Measurements from ENCODE around the gene RBM19.
"Not testable (repeated sequence)": the region's sequence is repeated elsewhere in the genome, so short reads cannot be mapped to it uniquely, and the experiment has no call there.

Gene RBM19

DNA sequence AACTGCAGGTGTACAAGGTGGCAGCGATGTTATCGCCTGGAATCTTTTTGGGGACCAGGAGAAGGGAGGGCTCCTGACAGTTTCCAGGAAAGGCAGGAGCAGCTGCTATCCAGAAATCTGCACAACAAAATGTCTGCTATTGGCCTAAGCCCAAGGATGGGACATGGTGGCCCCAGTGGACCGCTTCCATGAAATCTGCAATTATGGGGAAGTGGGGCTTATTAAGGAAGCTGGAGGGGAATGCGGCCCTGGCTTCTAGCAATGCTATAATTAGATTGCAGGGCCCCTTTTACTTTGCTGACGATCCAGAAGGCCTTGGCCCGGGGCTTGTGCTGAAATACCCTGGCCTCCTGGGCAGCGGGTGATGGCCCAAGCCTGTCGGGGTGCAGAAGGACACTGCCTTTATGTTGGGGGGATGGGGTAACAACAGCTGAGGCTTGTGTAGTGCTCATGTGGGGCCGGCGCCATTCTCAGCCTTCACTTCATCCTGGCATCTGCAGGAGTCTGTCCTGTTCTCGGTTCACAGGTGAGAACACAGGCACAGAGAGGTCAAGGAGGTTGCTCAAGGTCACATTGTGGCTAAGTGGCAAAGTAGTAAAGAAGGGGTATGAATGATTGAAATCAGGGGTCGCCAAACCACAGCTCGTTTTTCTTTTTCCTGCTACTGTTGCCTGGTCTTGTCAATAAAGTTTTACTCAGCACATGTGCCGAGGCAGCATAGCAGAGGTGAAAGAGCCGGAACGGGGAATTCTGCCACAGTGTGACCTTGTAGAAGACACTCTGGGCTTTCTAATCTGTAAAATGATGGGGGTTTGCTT is 153.5 kb downstream of the RBM19 start:
- no peak overlapping the region for H3K27ac ChIP-seq (ENCODE audit: low read depth in 2 of 2, low read length in 2 of 2)
- no peaks in the 10 kb centered on the region for H3K4me1 ChIP-seq (ENCODE audit: control insufficient read depth in 2 of 2, insufficient read depth in 2 of 2, low read length in 2 of 2)
- peaks cover 0 to 4% of the 10 kb centered on the region in 2 donors for H3K9me3 ChIP-seq (ENCODE audit: control insufficient read depth in 2 of 2, low read length in 2 of 2)
- H3K4me3 ChIP-seq (ENCODE audit: low read length in 2 of 2) = no peak overlapping the region
- H3K27me3 ChIP-seq (ENCODE audit: control insufficient read depth in 2 of 2, insufficient read depth in 2 of 2, low read length in 2 of 2) = no peaks in the 10 kb centered on the region
- no peak overlapping the region for H3K9ac ChIP-seq (ENCODE audit: low read depth in 1 of 2, low read length in 2 of 2)
- peaks cover 0 to 3% of the 10 kb centered on the region in 2 donors for H3K36me3 ChIP-seq (ENCODE audit: control insufficient read depth in 2 of 2, insufficient read depth in 2 of 2, low read length in 2 of 2)

DNA sequence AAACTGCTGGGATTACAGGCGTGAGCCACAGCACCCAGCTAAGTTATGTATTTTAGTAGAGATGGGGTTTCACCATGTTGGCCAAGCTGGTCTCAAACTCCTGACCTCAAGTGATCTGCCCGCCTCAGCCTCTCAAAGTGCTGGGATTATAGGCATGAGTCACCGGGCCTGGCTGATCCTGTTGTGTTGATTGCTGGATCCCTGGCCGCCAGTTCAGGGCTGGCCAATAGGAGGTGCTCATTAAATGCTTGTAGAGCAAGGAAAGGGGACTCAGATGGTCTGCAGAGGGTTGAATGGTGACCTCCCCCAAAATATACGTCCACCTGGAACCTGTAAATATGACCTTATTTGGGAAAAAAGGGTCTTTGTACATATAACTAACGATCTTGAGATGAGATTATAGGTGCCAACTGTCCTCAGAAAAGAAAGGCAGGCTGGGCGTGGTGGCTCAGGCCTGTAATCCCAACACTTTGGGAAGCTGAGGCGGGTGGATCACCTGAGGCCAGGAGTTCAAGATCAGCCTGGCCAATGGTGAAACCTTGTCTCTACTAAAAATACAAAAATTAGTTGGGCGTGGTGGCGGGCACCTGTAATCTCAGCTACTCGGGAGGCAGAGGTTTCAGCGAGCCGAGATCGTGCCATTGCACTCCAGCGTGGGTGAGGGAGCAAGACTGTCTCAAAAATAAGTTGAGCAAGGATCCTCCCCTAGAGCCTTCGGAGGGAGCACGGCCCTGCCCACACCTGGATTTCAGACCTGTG is 156.5 kb downstream of the RBM19 start:
- H3K9me3 ChIP-seq (ENCODE audit: control insufficient read depth in 2 of 2, low read length in 2 of 2); H3K4me3 ChIP-seq (ENCODE audit: low read length in 2 of 2); H3K9ac ChIP-seq (ENCODE audit: low read depth in 1 of 2, low read length in 2 of 2); H3K27me3 ChIP-seq (ENCODE audit: control insufficient read depth in 2 of 2, insufficient read depth in 2 of 2, low read length in 2 of 2); H3K4me1 ChIP-seq (ENCODE audit: control insufficient read depth in 2 of 2, insufficient read depth in 2 of 2, low read length in 2 of 2); H3K27ac ChIP-seq (ENCODE audit: low read depth in 2 of 2, low read length in 2 of 2); H3K36me3 ChIP-seq (ENCODE audit: control insufficient read depth in 2 of 2, insufficient read depth in 2 of 2, low read length in 2 of 2): not testable (repeated sequence)

- no peaks in the 10 kb centered on the region for H3K36me3 ChIP-seq (ENCODE audit: control insufficient read depth in 2 of 2, insufficient read depth in 2 of 2, low read length in 2 of 2)
- no peak overlapping the region for H3K27ac ChIP-seq (ENCODE audit: low read depth in 2 of 2, low read length in 2 of 2)
- H3K27me3 ChIP-seq (ENCODE audit: control insufficient read depth in 2 of 2, insufficient read depth in 2 of 2, low read length in 2 of 2) = no peaks in the 10 kb centered on the region
- no peak overlapping the region for H3K9ac ChIP-seq (ENCODE audit: low read depth in 1 of 2, low read length in 2 of 2)
- H3K4me3 ChIP-seq (ENCODE audit: low read length in 2 of 2) = no peak overlapping the region
- peaks cover 0 to 4% of the 10 kb centered on the region in 2 donors for H3K9me3 ChIP-seq (ENCODE audit: control insufficient read depth in 2 of 2, low read length in 2 of 2)
- no peaks in the 10 kb centered on the region for H3K4me1 ChIP-seq (ENCODE audit: control insufficient read depth in 2 of 2, insufficient read depth in 2 of 2, low read length in 2 of 2)
Observed at GRCh38 chr12:113808095-113808951, 157.8 kb downstream of the RBM19 start.

DNA sequence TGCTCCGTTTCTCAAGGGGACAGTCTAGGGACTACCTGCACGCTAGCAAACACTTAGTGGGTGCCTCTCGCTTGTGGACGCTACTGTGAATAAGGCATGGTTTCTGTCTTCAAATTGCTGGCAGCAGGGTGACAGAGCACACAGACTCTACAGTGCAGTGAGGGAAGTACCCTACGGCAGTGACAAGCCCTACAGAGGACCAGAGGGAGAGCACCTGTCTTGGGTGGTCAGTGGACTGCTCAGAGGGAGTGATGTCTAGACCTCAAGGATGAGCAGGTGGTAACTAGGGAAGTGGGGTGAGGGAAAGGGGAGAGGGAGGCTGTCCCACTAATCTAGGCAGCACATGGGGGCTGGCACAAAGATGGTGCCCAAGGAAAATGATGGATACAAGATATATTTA is 160.5 kb downstream of the RBM19 start:
- Histone ChIP-seq H3K9me3 (ENCODE audit: control insufficient read depth in 2 of 2, low read length in 2 of 2) (no peaks in the 10 kb centered on the region), H3K27ac (ENCODE audit: low read depth in 2 of 2, low read length in 2 of 2) (no peak overlapping the region), H3K27me3 (ENCODE audit: control insufficient read depth in 2 of 2, insufficient read depth in 2 of 2, low read length in 2 of 2) (no peaks in the 10 kb centered on the region), H3K4me3 (ENCODE audit: low read length in 2 of 2) (no peak overlapping the region), H3K36me3 (ENCODE audit: control insufficient read depth in 2 of 2, insufficient read depth in 2 of 2, low read length in 2 of 2) (no peaks in the 10 kb centered on the region), H3K9ac (ENCODE audit: low read depth in 1 of 2, low read length in 2 of 2) (no peak overlapping the region), H3K4me1 (ENCODE audit: control insufficient read depth in 2 of 2, insufficient read depth in 2 of 2, low read length in 2 of 2) (no peaks in the 10 kb centered on the region)

GRCh38 chr12:113804961-113805600 is 161.0 kb downstream of the RBM19 start:
- H3K9me3 ChIP-seq (ENCODE audit: control insufficient read depth in 2 of 2, low read length in 2 of 2) = no peaks in the 10 kb centered on the region
- no peaks in the 10 kb centered on the region for H3K4me1 ChIP-seq (ENCODE audit: control insufficient read depth in 2 of 2, insufficient read depth in 2 of 2, low read length in 2 of 2)
- no peak overlapping the region for H3K27ac ChIP-seq (ENCODE audit: low read depth in 2 of 2, low read length in 2 of 2)
- no peak overlapping the region for H3K9ac ChIP-seq (ENCODE audit: low read depth in 1 of 2, low read length in 2 of 2)
- H3K27me3 ChIP-seq (ENCODE audit: control insufficient read depth in 2 of 2, insufficient read depth in 2 of 2, low read length in 2 of 2) = no peaks in the 10 kb centered on the region
- H3K4me3 ChIP-seq (ENCODE audit: low read length in 2 of 2) = no peak overlapping the region
- H3K36me3 ChIP-seq (ENCODE audit: control insufficient read depth in 2 of 2, insufficient read depth in 2 of 2, low read length in 2 of 2) = no peaks in the 10 kb centered on the region

DNA sequence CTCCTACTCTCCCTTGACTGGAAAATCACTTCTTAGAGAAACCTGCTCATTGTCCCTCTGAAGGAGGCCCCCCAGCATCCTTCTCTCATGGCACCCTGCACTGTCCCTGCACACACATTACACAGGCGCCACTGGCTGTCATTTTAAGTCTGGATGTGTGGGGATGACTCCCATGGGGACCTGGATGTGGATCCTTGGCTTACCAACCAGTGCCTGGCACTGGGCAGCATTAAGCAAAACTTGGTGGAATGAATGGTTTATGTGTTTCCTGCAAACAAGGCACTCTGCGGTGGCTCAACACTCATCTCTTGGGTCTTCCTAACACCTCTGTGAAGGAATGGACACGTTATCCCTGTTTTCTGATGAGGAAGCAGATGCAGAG is 162.4 kb downstream of the RBM19 start:
- Histone ChIP-seq H3K4me1 (ENCODE audit: control insufficient read depth in 2 of 2, insufficient read depth in 2 of 2, low read length in 2 of 2) (no peaks in the 10 kb centered on the region), H3K9ac (ENCODE audit: low read depth in 1 of 2, low read length in 2 of 2) (no peak overlapping the region), H3K27ac (ENCODE audit: low read depth in 2 of 2, low read length in 2 of 2) (no peak overlapping the region), H3K36me3 (ENCODE audit: control insufficient read depth in 2 of 2, insufficient read depth in 2 of 2, low read length in 2 of 2) (no peaks in the 10 kb centered on the region), H3K9me3 (ENCODE audit: control insufficient read depth in 2 of 2, low read length in 2 of 2) (no peaks in the 10 kb centered on the region), H3K4me3 (ENCODE audit: low read length in 2 of 2) (no peak overlapping the region), H3K27me3 (ENCODE audit: control insufficient read depth in 2 of 2, insufficient read depth in 2 of 2, low read length in 2 of 2) (no peaks in the 10 kb centered on the region)

GRCh38 chr12:113802966-113803758 is 163.0 kb downstream of the RBM19 start:
- Histone ChIP-seq H3K36me3 (ENCODE audit: control insufficient read depth in 2 of 2, insufficient read depth in 2 of 2, low read length in 2 of 2) (no peaks in the 10 kb centered on the region), H3K9ac (ENCODE audit: low read depth in 1 of 2, low read length in 2 of 2) (no peak overlapping the region), H3K9me3 (ENCODE audit: control insufficient read depth in 2 of 2, low read length in 2 of 2) (no peaks in the 10 kb centered on the region), H3K4me1 (ENCODE audit: control insufficient read depth in 2 of 2, insufficient read depth in 2 of 2, low read length in 2 of 2) (no peaks in the 10 kb centered on the region), H3K4me3 (ENCODE audit: low read length in 2 of 2) (no peak overlapping the region), H3K27me3 (ENCODE audit: control insufficient read depth in 2 of 2, insufficient read depth in 2 of 2, low read length in 2 of 2) (no peaks in the 10 kb centered on the region), H3K27ac (ENCODE audit: low read depth in 2 of 2, low read length in 2 of 2) (no peak overlapping the region)

DNA sequence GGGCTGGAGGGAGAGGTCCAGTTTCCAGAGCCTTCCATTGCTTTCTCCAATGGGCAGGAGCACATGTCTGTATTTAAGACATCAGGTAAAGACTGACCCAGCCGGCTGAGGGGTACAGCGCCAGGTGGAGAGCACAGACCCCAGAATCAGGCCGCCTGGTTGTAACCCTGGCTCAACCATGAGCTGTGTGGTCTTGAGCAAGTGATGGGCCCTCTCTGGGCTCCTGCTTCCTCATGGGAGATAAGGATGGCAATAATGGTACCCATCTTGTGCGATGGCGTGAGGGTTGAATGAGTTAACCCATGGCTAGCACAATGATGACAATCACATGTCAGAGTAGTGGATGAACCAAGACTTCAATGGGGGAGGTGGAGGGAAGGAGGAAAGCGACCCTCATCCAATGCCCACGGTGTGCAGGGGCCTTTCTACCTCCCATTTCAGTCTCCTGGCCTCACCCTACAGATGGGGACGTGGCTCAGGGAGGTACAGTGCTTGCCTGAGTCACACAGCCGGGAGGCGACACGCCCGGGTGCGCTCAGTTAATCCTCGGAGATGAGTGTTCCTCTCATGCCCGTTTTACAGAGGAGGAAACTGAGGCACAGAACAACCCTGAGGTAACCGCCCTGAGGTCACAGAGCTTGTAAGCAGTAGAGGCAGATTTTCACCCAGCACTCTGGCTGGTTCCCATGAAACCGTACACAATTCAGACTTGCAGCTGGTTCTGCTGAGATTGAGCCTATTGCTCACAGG is 163.9 kb downstream of the RBM19 start:
- Histone ChIP-seq H3K27ac (ENCODE audit: low read depth in 2 of 2, low read length in 2 of 2) (no peak overlapping the region), H3K9ac (ENCODE audit: low read depth in 1 of 2, low read length in 2 of 2) (no peak overlapping the region), H3K4me3 (ENCODE audit: low read length in 2 of 2) (no peak overlapping the region), H3K4me1 (ENCODE audit: control insufficient read depth in 2 of 2, insufficient read depth in 2 of 2, low read length in 2 of 2) (no peaks in the 10 kb centered on the region), H3K9me3 (ENCODE audit: control insufficient read depth in 2 of 2, low read length in 2 of 2) (no peaks in the 10 kb centered on the region), H3K27me3 (ENCODE audit: control insufficient read depth in 2 of 2, insufficient read depth in 2 of 2, low read length in 2 of 2) (no peaks in the 10 kb centered on the region), H3K36me3 (ENCODE audit: control insufficient read depth in 2 of 2, insufficient read depth in 2 of 2, low read length in 2 of 2) (no peaks in the 10 kb centered on the region)

DNA sequence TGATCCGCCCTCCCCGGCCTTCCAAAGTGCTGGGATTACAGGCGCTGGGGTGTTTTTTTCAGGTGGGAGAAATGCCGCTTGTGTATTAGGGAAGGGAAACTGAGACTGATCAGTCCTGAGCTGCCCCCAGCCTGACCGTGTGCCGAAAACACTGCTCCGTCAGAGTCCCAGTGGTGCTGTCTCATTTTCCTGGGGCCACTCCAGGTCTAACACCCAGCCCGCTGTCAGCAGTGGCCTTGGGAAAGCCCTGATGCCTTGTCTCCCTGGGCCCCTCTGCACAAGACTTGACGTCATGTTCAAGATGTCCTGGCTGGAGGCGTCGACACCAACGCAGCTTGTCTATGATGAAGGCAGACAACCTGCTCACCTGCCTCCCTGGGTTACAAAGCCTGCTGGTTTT is 165.9 kb downstream of the RBM19 start:
- H3K27ac ChIP-seq (ENCODE audit: low read depth in 2 of 2, low read length in 2 of 2) = no peak overlapping the region

More for the DNA sequence above, 165.9 kb downstream of the RBM19 start:
- H3K27me3 ChIP-seq (ENCODE audit: control insufficient read depth in 2 of 2, insufficient read depth in 2 of 2, low read length in 2 of 2) = peaks cover 0 to 2% of the 10 kb centered on the region in 2 donors
- no peak overlapping the region for H3K4me3 ChIP-seq (ENCODE audit: low read length in 2 of 2)
- no peak overlapping the region for H3K9ac ChIP-seq (ENCODE audit: low read depth in 1 of 2, low read length in 2 of 2)
- H3K36me3 ChIP-seq (ENCODE audit: control insufficient read depth in 2 of 2, insufficient read depth in 2 of 2, low read length in 2 of 2) = no peaks in the 10 kb centered on the region
- H3K9me3 ChIP-seq (ENCODE audit: control insufficient read depth in 2 of 2, low read length in 2 of 2) = no peaks in the 10 kb centered on the region
- no peaks in the 10 kb centered on the region for H3K4me1 ChIP-seq (ENCODE audit: control insufficient read depth in 2 of 2, insufficient read depth in 2 of 2, low read length in 2 of 2)
